Osteocyte (in vitro differentiated cells): ENCODE measurements around the gene CADPS2. TPM values are rescaled to one million over a fixed set of nuclear protein-coding genes. Genes with fewer than 3 reads are reported as not detected.

ENCODE experiments used
- DNase-seq: peaks from one replicate; pipeline ENCODE4 v3.0.0; 2021; ENCODE audit warnings: mixed read lengths; ENCODE audit not compliant: unreplicated experiment; ENCODE audit errors: extremely low spot score
- H3K27ac Mint-ChIP-seq: one replicate; pipeline ENCODE4 v1.8.0; 2021; ENCODE audit warnings: mild to moderate bottlenecking, mixed read lengths; ENCODE audit not compliant: unreplicated experiment
- H3K27me3 Mint-ChIP-seq: one replicate; pipeline ENCODE4 v1.8.0; 2021; ENCODE audit warnings: mixed read lengths; ENCODE audit not compliant: unreplicated experiment
- H3K36me3 Mint-ChIP-seq: one replicate; pipeline ENCODE4 v1.8.0; 2021; ENCODE audit warnings: mixed read lengths; ENCODE audit not compliant: unreplicated experiment
- H3K4me1 Mint-ChIP-seq: one replicate; pipeline ENCODE4 v1.8.0; 2021; ENCODE audit warnings: mixed read lengths; ENCODE audit not compliant: unreplicated experiment
- H3K4me3 Mint-ChIP-seq: one replicate; pipeline ENCODE4 v1.8.0; 2021; ENCODE audit warnings: mild to moderate bottlenecking, moderate library complexity, mixed read lengths; ENCODE audit not compliant: unreplicated experiment
- H3K9me3 Mint-ChIP-seq: one replicate; pipeline ENCODE4 v1.8.0; 2021; ENCODE audit warnings: mixed read lengths; ENCODE audit not compliant: unreplicated experiment
- CTCF ChIP-seq: fragments of 200-600 bp; sonication (generic); IDR thresholded peaks from 2 replicates; pipeline ENCODE4 v1.5.0; 2021; ENCODE audit warnings: antibody characterized with exemption, mild to moderate bottlenecking, moderate library complexity
- total RNA-seq: library from RNA; stranded (reverse); gene quantifications from 2 replicates; pipeline ENCODE4 v1.2.1, GENCODE V29; 2021

CADPS2 gene
- total RNA-seq, 1 donor from 2014 or later, result 0.81 TPM

- Mint-ChIP-seq H3K36me3 (no peaks in the 10 kb centered on the region), H3K4me3 (no peak overlapping the region), H3K27ac (no peak overlapping the region), H3K9me3 (no peaks in the 10 kb centered on the region), H3K27me3 (peaks cover 11% of the 10 kb centered on the region), H3K4me1 (no peaks in the 10 kb centered on the region)
- DNase-seq, result no peak
- TF ChIP-seq CTCF, result no peak
These were observed 542.0 kb downstream of the CADPS2 start for GRCh38 chr7:122344303-122344620.

GRCh38 chr7:122343601-122344302, 542.5 kb downstream of the CADPS2 start:
- no peak overlapping the region for H3K4me3 Mint-ChIP-seq
- H3K27ac Mint-ChIP-seq, result no peak overlapping the region
- H3K27me3 Mint-ChIP-seq, result peaks cover 8% of the 10 kb centered on the region
- no peaks in the 10 kb centered on the region for H3K4me1 Mint-ChIP-seq
- no peak for TF ChIP-seq CTCF
- DNase-seq, result no peak
- no peaks in the 10 kb centered on the region for H3K9me3 Mint-ChIP-seq
- no peaks in the 10 kb centered on the region for H3K36me3 Mint-ChIP-seq

DNA sequence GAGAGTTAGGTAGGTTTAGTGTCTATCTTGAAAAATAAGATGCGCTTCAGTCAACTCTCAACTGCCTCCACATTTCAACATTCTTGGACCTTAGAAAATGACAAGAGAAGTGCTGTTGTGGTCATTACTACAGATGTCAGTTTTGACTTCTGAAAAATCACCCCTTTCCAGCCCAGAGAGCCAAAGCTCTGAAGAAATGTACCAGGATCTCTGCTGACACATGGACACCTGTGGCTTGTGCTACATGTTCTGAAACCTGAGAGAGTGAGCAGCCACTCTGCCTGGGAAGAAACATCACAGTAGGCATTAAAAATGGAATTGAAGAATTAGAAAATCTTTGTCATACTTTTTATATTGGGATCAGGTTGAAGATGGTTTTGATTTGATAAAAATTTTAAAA, 545.8 kb downstream of the CADPS2 start:
- no peak overlapping the region for H3K4me3 Mint-ChIP-seq
- no peaks in the 10 kb centered on the region for H3K36me3 Mint-ChIP-seq
- H3K27ac Mint-ChIP-seq, result no peak overlapping the region
- no peaks in the 10 kb centered on the region for H3K27me3 Mint-ChIP-seq
- no peak for DNase-seq
- TF ChIP-seq CTCF, result no peak
- H3K9me3 Mint-ChIP-seq, result no peaks in the 10 kb centered on the region
- no peaks in the 10 kb centered on the region for H3K4me1 Mint-ChIP-seq

- Mint-ChIP-seq H3K27me3 (no peaks in the 10 kb centered on the region), H3K27ac (no peak overlapping the region)
These were observed 546.9 kb downstream of the CADPS2 start for GRCh38 chr7:122339145-122339904.

More at GRCh38 chr7:122339145-122339904, 546.9 kb downstream of the CADPS2 start:
- no peaks in the 10 kb centered on the region for H3K4me1 Mint-ChIP-seq
- no peaks in the 10 kb centered on the region for H3K9me3 Mint-ChIP-seq
- no peak for TF ChIP-seq CTCF
- no peaks in the 10 kb centered on the region for H3K36me3 Mint-ChIP-seq
- DNase-seq, result no peak
- no peak overlapping the region for H3K4me3 Mint-ChIP-seq
